PC-3 (cell line): ENCODE data around the gene FADS1. TPM values are rescaled to one million over a fixed set of nuclear protein-coding genes. Genes with fewer than 3 reads are reported as not detected.
A peak's percentile ranks its signal among the peaks of the same experiment; 100 is the strongest.

Source experiments
- ATAC-seq: fragments of 200-7000 bp; cut with Tn5 transposase; 2 replicates; pipeline ENCODE4 v1.9.1; 2020; ENCODE audit warnings: mild to moderate bottlenecking, moderate library complexity
- Bru-seq: library from RNA; stranded (reverse); fragments of 400-500 nt; gene quantifications from one replicate; lab custom pipeline; 2021; lab: Mats Ljungman, UMichigan
- BruChase-seq, 2 experiments: library from RNA; stranded (reverse); fragments of 400-500 nt; gene quantifications; one replicate each; lab custom pipeline; 2021; lab: Mats Ljungman, UMichigan
- BruUV-seq: library from RNA; stranded (reverse); fragments of 400-500 nt; replicated peaks from 2 replicates; lab custom pipeline; 2021; lab: Mats Ljungman, UMichigan
- CTCF ChIA-PET: fragments of 300-600 bp; sonication (Branson Sonifier 250); formaldehyde crosslinking; loops from one replicate; lab custom pipeline; 2022; ENCODE audit warnings: antibody characterized with exemption; lab: Charles Lee
- POLR2A ChIA-PET: fragments of 300-600 bp; sonication (Branson Sonifier 250); formaldehyde crosslinking; loops from one replicate; lab custom pipeline; 2022; ENCODE audit warnings: antibody characterized with exemption; ENCODE audit not compliant: unreplicated experiment; lab: Charles Lee
- DNase-seq: peaks from one replicate; pipeline ENCODE4 v3.0.0-alpha.2; 2015
- H2AFZ ChIP-seq: fragments of 300-600 bp; sonication (generic); 2 replicates; pipeline ENCODE4 v1.6.0; 2016; ENCODE audit warnings: antibody characterized with exemption, low read length
- H3F3A ChIP-seq: fragments of 300-600 bp; sonication (generic); one replicate; pipeline ENCODE4 v1.6.0; 2017; ENCODE audit warnings: antibody characterized with exemption, low read length, control low read depth, mild to moderate bottlenecking; ENCODE audit not compliant: unreplicated experiment
- H3K27ac ChIP-seq: fragments of 300-600 bp; sonication (generic); 2 replicates; pipeline ENCODE4 v1.5.1; 2016; ENCODE audit warnings: mild to moderate bottlenecking, low read length
- H3K27me3 ChIP-seq: fragments of 300-600 bp; sonication (generic); 2 replicates; pipeline ENCODE4 v1.6.1; 2016; ENCODE audit warnings: low read length, mixed read lengths
- H3K36me3 ChIP-seq: fragments of 300-600 bp; sonication (generic); 2 replicates; pipeline ENCODE4 v1.6.1; 2016; ENCODE audit warnings: low read depth, mixed run types, low read length, mixed read lengths
- H3K4me1 ChIP-seq: fragments of 300-600 bp; sonication (generic); 2 replicates; pipeline ENCODE4 v1.5.1; 2016; ENCODE audit warnings: low read length; ENCODE audit not compliant: insufficient read depth
- H3K4me2 ChIP-seq: fragments of 300-600 bp; sonication (generic); 2 replicates; pipeline ENCODE4 v1.6.0; 2016; ENCODE audit warnings: low read length
- H3K4me3 ChIP-seq: fragments of 300-600 bp; sonication (generic); 2 replicates; pipeline ENCODE4 v1.5.1; 2016; ENCODE audit warnings: mild to moderate bottlenecking, low read length, mixed read lengths
- H3K79me2 ChIP-seq: fragments of 300-600 bp; sonication (generic); 2 replicates; pipeline ENCODE4 v1.6.1; 2017; ENCODE audit warnings: low read length, mixed read lengths
- H3K9ac ChIP-seq: fragments of 300-600 bp; sonication (generic); 2 replicates; pipeline ENCODE4 v1.6.0; 2016; ENCODE audit warnings: mild to moderate bottlenecking, low read length
- H3K9me2 ChIP-seq: fragments of 300-600 bp; sonication (generic); replicated peaks from 2 replicates; pipeline ENCODE4 v1.6.1; 2016; ENCODE audit warnings: mixed run types, low read length, mixed read lengths
- H3K9me3 ChIP-seq: fragments of 300-600 bp; sonication (generic); 2 replicates; pipeline ENCODE4 v1.6.1; 2016; ENCODE audit warnings: low read length, mixed read lengths
- H4K20me1 ChIP-seq: fragments of 300-600 bp; sonication (generic); 2 replicates; pipeline ENCODE4 v1.6.1; 2016; ENCODE audit warnings: low read length, mixed read lengths
- CTCF ChIP-seq: fragments of 300-600 bp; sonication (generic); conservative IDR thresholded peaks from 2 replicates; pipeline ENCODE4 v1.5.1; 2017; ENCODE audit warnings: antibody characterized with exemption, low read depth, mild to moderate bottlenecking, low read length
- EZH2 ChIP-seq: fragments of 300-600 bp; sonication (generic); IDR thresholded peaks from one replicate; pipeline ENCODE4 v1.6.1; 2017; ENCODE audit warnings: antibody characterized with exemption, mild to moderate bottlenecking, low read length; ENCODE audit not compliant: unreplicated experiment
- EZH2phosphoT487 ChIP-seq: fragments of 300-600 bp; sonication (generic); IDR thresholded peaks from 2 replicates; pipeline ENCODE4 v1.6.1; 2018; ENCODE audit warnings: mild to moderate bottlenecking, antibody characterized with exemption, low read length, borderline replicate concordance
- intact Hi-C: fragments of 100-400 bp; cut with micrococcal nuclease; formaldehyde crosslinking; loops from 2 replicates; pipeline ENCODE4 v1.9.0; 2023
- long read RNA-seq: library from polyadenylated mRNA; unstranded; transcript quantifications from one replicate; pipeline ENCODE4 v2.0.0, GENCODE V29; 2021; ENCODE audit not compliant: unreplicated experiment
- total RNA-seq: library from RNA; depleted of rRNA; stranded (reverse); fragments of >200 nt; gene quantifications from 2 replicates; pipeline ENCODE4 v1.2.3, GENCODE V29; 2014; rRNA removed

FADS1 gene
- total RNA-seq = 79.4 and 84.4 TPM in 2 replicates
- Bru-seq, nascent RNA = percentile 85 among the genes with signal in this experiment
- percentile 89 among the genes with signal in this experiment for BruChase-seq, experiment 1, labeled RNA remaining after a 6-hour chase
- BruChase-seq, experiment 2, labeled RNA remaining after a 2-hour chase = percentile 89 among the genes with signal in this experiment
- long read RNA-seq, full-length matches to known transcripts = 222 of 360 reads
- long read RNA-seq, partial matches to known transcripts = 65 of 360 reads
- long read RNA-seq, other reads (novel, unspliced or antisense) = 73 of 360 reads

- CTCF ChIA-PET = interaction anchor here (1.0 kb wide), 1 partner anchor 20 kb away, joined by 5 read pairs; no protein-coding TSS in a partner anchor
These were observed at the start of gene FADS1 for GRCh38 chr11:61816736-61817455. TSS of gene FADS1 (minus strand) at chr11:61817003. CDS start at chr11:61816929, 74 bp downstream.

GRCh38 chr11:61866231-61866957, 49.6 kb upstream of the FADS1 start:
- no peak overlapping the region for H3K4me3 ChIP-seq
- TF ChIP-seq CTCF (no peak), EZH2phosphoT487 (no peak), EZH2 (no peak)
- H3K27ac ChIP-seq = no peak overlapping the region
- no peaks in the 10 kb centered on the region for H4K20me1 ChIP-seq
- BruUV-seq = TSS peak; percentile 27
- no peaks in the 10 kb centered on the region for H3K9me3 ChIP-seq
- no peaks in the 10 kb centered on the region for H3K9me2 ChIP-seq
- CTCF ChIA-PET = no interaction called here
- no peak overlapping the region for H2AFZ ChIP-seq
- H3K4me1 ChIP-seq = peaks cover 2% of the 10 kb centered on the region; the same call in 1 of the 2 replicates
- no peaks in the 10 kb centered on the region for H3F3A ChIP-seq
- POLR2A ChIA-PET = no interaction called here
- H3K4me2 ChIP-seq = no peak overlapping the region
- DNase-seq = no peak
- H3K27me3 ChIP-seq = no peaks in the 10 kb centered on the region
- no peaks in the 10 kb centered on the region for H3K79me2 ChIP-seq
- no peak overlapping the region for H3K9ac ChIP-seq
- intact Hi-C loops = no loop called here
- H3K36me3 ChIP-seq = no peaks in the 10 kb centered on the region; the same call in 1 of the 2 replicates
- no peak for ATAC-seq

More at GRCh38 chr11:61816736-61817455, at the start of gene FADS1:
- Histone ChIP-seq H3K79me2 (peaks cover 39% of the 10 kb centered on the region), H3K9me2 (no peaks in the 10 kb centered on the region), H3K9me3 (no peaks in the 10 kb centered on the region), H3K27me3 (no peaks in the 10 kb centered on the region), H3F3A (no peaks in the 10 kb centered on the region), H3K9ac (peak within 1 kb of the TSS; percentile 92), H3K36me3 (peaks cover 12% of the 10 kb centered on the region; the same call in 1 of the 2 replicates), H3K4me1 (peaks cover 46% of the 10 kb centered on the region), H3K4me3 (peak within 1 kb of the TSS; percentile 78), H3K27ac (peak within 1 kb of the TSS; percentile 86), H2AFZ (peak within 1 kb of the TSS; percentile 76), H4K20me1 (no peaks in the 10 kb centered on the region), H3K4me2 (peak within 1 kb of the TSS; percentile 92)
- intact Hi-C loops = loop anchor here (1.0 to 5.0 kb wide), 2 partner anchors 25 to 75 kb away; partner anchors contain the start of genes FADS3, FEN1 and TMEM258
- DNase-seq (peak; percentile 97), ATAC-seq (peak; percentile 44)
- no TSS peak for BruUV-seq
- TF ChIP-seq EZH2phosphoT487 (no peak), EZH2 (no peak), CTCF (peak; percentile 69)
- POLR2A ChIA-PET = interaction anchor here (0.5 to 0.6 kb wide), 2 partner anchors 150 to 1025 kb away, joined by 3 to 6 read pairs; no protein-coding TSS in a partner anchor
